Measurements from ENCODE around the gene NFE2L1.

NFE2L1 gene

DNA sequence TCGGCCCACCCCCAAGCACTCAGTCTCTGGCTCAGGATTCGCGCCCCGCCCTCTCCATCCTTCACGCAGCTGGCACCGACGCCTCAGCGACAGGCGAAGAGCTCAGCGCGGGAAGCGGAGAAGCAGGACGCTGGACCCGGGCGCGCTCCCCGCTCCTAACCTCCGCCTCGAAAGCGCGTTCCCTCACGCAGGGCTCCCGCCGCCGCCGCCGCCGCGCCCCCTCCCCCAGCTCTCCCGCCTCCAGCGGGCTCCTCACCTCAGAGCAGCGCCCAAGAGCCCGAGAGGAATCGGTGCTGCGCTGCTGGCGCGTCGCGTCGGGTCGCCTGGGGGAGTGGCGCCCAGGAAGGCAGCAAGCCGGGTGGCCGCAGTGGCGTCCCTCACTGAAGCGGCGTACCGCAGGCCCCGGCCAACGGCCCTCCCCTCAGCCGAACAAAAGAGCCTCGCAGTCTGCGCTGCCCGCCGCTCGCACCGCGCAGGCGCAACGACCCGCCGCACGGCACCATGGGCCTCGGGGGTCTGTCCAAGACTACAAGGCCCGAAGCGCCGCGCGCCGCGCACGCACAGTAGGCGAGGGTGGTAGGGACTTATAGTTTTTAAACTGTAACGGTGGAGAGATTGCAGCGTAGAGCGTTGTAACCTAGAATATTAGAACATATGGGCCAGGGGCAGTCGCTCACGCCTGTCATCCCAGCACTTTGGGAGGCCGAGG, 53.0 kb downstream of the NFE2L1 start, which contains the start of gene CBX1:
Gene CBX1 (minus strand): TSS at position 467 of the 709 bp plus-strand sequence. CDS start 24,474 bp downstream, outside the sequence.
- no peak for TF ChIP-seq CTCF (IDR thresholded peaks at IDR 0.05; ENCODE audit: low read depth, low read length, missing control alignments)
- H3K4me3 ChIP-seq (ENCODE audit: low read depth, low read length) = peak within 1 kb of the TSS; percentile 89
- peak; percentile 90 for DNase-seq (ENCODE audit: low read depth)
- in situ Hi-C loops (cut with HindIII; ENCODE audit: low sequenced_read_pairs) = no loop called here

- no peak overlapping the region for H3K4me3 ChIP-seq (ENCODE audit: low read depth, low read length)
- no peak for TF ChIP-seq CTCF (IDR thresholded peaks at IDR 0.05; ENCODE audit: low read depth, low read length, missing control alignments)
- in situ Hi-C loops (cut with HindIII; ENCODE audit: low sequenced_read_pairs) = no loop called here
- no peak for DNase-seq (ENCODE audit: low read depth)
Measured at GRCh38 chr17:48102043-48102750, 54.0 kb downstream of the NFE2L1 start.

- in situ Hi-C loops (cut with HindIII; ENCODE audit: low sequenced_read_pairs) = no loop called here
- no peak for TF ChIP-seq CTCF (IDR thresholded peaks at IDR 0.05; ENCODE audit: low read depth, low read length, missing control alignments)
- H3K4me3 ChIP-seq (ENCODE audit: low read depth, low read length) = no peak overlapping the region
- DNase-seq (ENCODE audit: low read depth) = no peak
Measured at GRCh38 chr17:48102798-48103715, 54.9 kb downstream of the NFE2L1 start.

- no peak for TF ChIP-seq CTCF (IDR thresholded peaks at IDR 0.05; ENCODE audit: low read depth, low read length, missing control alignments)
- H3K4me3 ChIP-seq (ENCODE audit: low read depth, low read length) = no peak overlapping the region
- in situ Hi-C loops (cut with HindIII; ENCODE audit: low sequenced_read_pairs) = no loop called here
- no peak for DNase-seq (ENCODE audit: low read depth)
Measured at GRCh38 chr17:48104440-48104839, 56.3 kb downstream of the NFE2L1 start.

DNA sequence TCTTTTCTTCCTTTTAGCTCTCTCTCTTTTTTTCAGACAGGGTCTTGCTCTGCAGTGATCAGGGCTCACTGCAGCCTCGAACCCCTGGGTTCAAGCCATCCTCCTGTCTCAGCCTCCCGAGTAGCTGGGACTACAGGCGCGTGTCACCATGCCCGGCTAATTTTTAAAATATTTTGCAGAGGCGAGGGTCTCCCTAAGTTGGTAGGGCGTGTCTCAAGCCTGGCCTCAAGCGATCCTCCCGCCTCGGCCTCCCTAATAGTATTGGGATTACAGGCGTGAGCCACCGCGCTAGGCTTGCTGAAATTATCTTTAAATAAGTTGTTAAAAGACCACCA, 58.6 kb downstream of the NFE2L1 start:
- TF ChIP-seq CTCF (IDR thresholded peaks at IDR 0.05; ENCODE audit: low read depth, low read length, missing control alignments) = no peak

More for the DNA sequence above, 58.6 kb downstream of the NFE2L1 start:
- peak overlapping the region; percentile 93 for H3K4me3 ChIP-seq (ENCODE audit: low read depth, low read length)
- no peak for DNase-seq (ENCODE audit: low read depth)
- in situ Hi-C loops (cut with HindIII; ENCODE audit: low sequenced_read_pairs) = no loop called here
